GM12891 (cell line): Measurements from ENCODE around the gene RAB11FIP2.

ENCODE experiments used
- POLR2A ChIP-seq: IDR thresholded peaks from 2 replicates; pipeline ENCODE4 v1.6.1; 2011; ENCODE audit warnings: low read depth, low read length, control low read depth
- POLR2AphosphoS5 ChIP-seq: IDR thresholded peaks from 2 replicates; pipeline ENCODE4 v1.6.1; 2011; ENCODE audit warnings: low read depth, low read length, control low read depth
- SPI1 ChIP-seq: IDR thresholded peaks from 2 replicates; pipeline ENCODE4 v1.6.1; 2011; ENCODE audit warnings: low read depth, low read length, control low read depth

DNA sequence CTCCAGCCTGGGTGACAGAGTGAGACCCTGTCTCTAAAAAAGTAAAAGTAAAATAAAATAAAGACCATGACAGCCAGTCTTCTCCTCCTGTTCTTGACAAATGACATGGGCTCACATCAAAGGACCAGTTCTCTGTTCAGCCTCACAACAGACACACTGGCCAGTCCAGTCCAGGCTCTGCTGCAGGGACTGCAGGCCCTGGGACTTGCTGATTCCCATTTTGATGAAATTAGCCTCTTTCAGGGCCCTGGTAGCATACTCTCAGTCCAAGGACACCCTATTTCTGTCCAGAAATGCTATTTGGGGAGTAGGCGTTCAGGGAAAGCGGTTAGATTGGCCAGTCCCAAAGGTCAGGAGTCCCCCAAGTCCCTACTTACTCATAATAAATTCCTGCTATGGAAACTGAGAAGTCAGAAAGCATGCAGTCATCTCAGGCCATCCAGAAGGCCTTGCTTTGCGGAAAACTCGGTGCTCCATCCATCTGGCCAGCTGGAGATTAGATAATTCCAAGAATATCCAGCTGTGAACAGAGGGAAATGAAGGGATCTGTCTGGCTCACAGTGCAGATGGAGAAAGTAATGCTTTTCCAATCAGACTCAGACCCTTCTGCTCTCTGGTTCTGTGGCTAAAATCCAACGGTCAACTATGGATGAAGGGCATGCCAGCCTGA, 74.4 kb downstream of the RAB11FIP2 start:
- no peak for TF ChIP-seq POLR2A
- no peak for TF ChIP-seq SPI1
- TF ChIP-seq POLR2AphosphoS5, result no peak
